HFFc6 (cell line): ENCODE results near the gene APBB2. TPM values are rescaled to one million over a fixed set of nuclear protein-coding genes. Genes with fewer than 3 reads are reported as not detected.

Experiments used
- DNase-seq: peaks from one replicate; pipeline ENCODE4 v3.0.0-alpha.2; 2018
- H3K27ac Mint-ChIP-seq: 2 replicates; pipeline ENCODE4 v1.8.0; 2020; ENCODE audit warnings: mild to moderate bottlenecking, mixed read lengths
- H3K27me3 Mint-ChIP-seq: 2 replicates; pipeline ENCODE4 v1.8.0; 2021; ENCODE audit warnings: mild to moderate bottlenecking, moderate library complexity, mixed read lengths; ENCODE audit not compliant: insufficient read depth
- H3K36me3 Mint-ChIP-seq: 2 replicates; pipeline ENCODE4 v1.8.0; 2021; ENCODE audit warnings: low read depth, mixed read lengths
- H3K4me1 Mint-ChIP-seq: 2 replicates; pipeline ENCODE4 v1.8.0; 2020; ENCODE audit warnings: low read depth, mixed read lengths
- H3K4me3 Mint-ChIP-seq: 2 replicates; pipeline ENCODE4 v1.8.0; 2020; ENCODE audit warnings: mild to moderate bottlenecking, moderate library complexity, mixed read lengths
- H3K9me3 Mint-ChIP-seq: 2 replicates; pipeline ENCODE4 v1.8.0; 2020; ENCODE audit warnings: mild to moderate bottlenecking, mixed read lengths
- CTCF ChIP-seq: fragments of 200-600 bp; sonication (generic); IDR thresholded peaks from 2 replicates; pipeline ENCODE4 v1.5.0; 2021; ENCODE audit warnings: antibody characterized with exemption, mild to moderate bottlenecking
- total RNA-seq, 6 experiments: library from RNA; stranded (reverse); fragmentation: NEBNext Ultra II Directional; extraction: Animal tissue kit (Norgen Biotek cat#: 25700); gene quantifications; 2 replicates in 1 of 6; 3 replicates in 5 of 6; pipeline ENCODE4 v1.2.3, GENCODE V29; 2021

The APBB2 gene
- total RNA-seq, 6 experiments from 2014 or later = 32.4 to 45.5 (median 35.8) TPM

GRCh38 chr4:41043465-41043864 lies 170.9 kb downstream of the APBB2 start:
- DNase-seq = no peak
- Mint-ChIP-seq H3K27me3 (no peaks in the 10 kb centered on the region), H3K27ac (no peak overlapping the region), H3K36me3 (peaks cover 25% of the 10 kb centered on the region), H3K4me1 (peaks cover 6% of the 10 kb centered on the region), H3K4me3 (no peak overlapping the region), H3K9me3 (peaks cover 12% of the 10 kb centered on the region)
- TF ChIP-seq CTCF = no peak

- no peak for TF ChIP-seq CTCF
- H3K4me1 Mint-ChIP-seq = peaks cover 8% of the 10 kb centered on the region
Measured at GRCh38 chr4:41041551-41041950, 172.8 kb downstream of the APBB2 start.

DNA sequence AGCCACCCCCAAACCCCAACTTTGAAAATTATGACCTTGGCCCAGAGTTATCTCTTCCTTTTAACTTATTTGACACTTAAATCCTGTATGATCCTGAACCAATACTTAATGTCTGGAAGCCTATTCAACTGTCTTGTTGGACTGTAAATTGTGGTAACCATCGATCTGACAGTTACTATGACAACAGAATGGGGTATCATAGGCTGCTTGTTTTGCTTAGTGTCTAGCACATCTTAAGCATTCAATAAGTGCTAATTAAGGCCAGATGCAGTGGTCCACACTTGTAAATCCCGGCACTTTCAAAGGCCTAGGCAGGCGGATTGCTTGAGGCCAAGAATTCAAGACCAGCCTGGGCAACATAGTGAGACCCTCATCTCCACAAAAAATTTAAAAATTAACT lies 175.0 kb downstream of the APBB2 start:
- DNase-seq = no peak
- no peak overlapping the region for H3K4me3 Mint-ChIP-seq
- peaks cover 12% of the 10 kb centered on the region for H3K4me1 Mint-ChIP-seq
- TF ChIP-seq CTCF = no peak
- H3K27ac Mint-ChIP-seq = no peak overlapping the region
- H3K36me3 Mint-ChIP-seq = peaks cover 2% of the 10 kb centered on the region
- H3K27me3 Mint-ChIP-seq = no peaks in the 10 kb centered on the region
- H3K9me3 Mint-ChIP-seq = peaks cover under 1% of the 10 kb centered on the region; the same call in 1 of the 2 replicates

More at GRCh38 chr4:41041551-41041950, 172.8 kb downstream of the APBB2 start:
- no peaks in the 10 kb centered on the region for H3K27me3 Mint-ChIP-seq
- no peak overlapping the region for H3K4me3 Mint-ChIP-seq
- H3K27ac Mint-ChIP-seq = no peak overlapping the region
- H3K9me3 Mint-ChIP-seq = peaks cover 12% of the 10 kb centered on the region
- H3K36me3 Mint-ChIP-seq = peaks cover 16% of the 10 kb centered on the region
- no peak for DNase-seq

DNA sequence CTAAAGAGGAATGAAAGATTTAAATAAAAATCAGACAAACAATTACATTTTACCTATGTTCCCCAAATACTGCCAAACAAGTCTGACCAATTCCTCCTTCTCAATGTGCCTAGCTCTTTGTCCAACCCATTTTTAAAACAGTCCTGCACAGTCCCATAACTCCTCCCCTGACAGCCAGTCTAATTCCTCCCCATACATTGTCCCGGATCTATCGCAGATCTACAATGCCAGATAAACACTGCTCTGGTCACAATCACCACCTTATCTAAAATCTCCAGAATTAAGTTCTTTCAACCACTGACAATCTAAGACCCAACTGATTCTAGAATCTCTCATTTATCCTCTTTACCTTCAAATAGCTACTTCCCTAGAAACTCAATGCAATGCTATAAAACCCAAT lies 176.0 kb downstream of the APBB2 start:
- no peaks in the 10 kb centered on the region for H3K9me3 Mint-ChIP-seq
- no peaks in the 10 kb centered on the region for H3K36me3 Mint-ChIP-seq
- H3K27me3 Mint-ChIP-seq = no peaks in the 10 kb centered on the region; the same call in 1 of the 2 replicates
- no peak overlapping the region for H3K27ac Mint-ChIP-seq
- no peak overlapping the region for H3K4me3 Mint-ChIP-seq
- TF ChIP-seq CTCF = no peak
- H3K4me1 Mint-ChIP-seq = peaks cover 13% of the 10 kb centered on the region
- no peak for DNase-seq

- DNase-seq = no peak
- Mint-ChIP-seq H3K36me3 (peaks cover 26% of the 10 kb centered on the region), H3K27ac (peak overlapping the region; percentile 73), H3K27me3 (no peaks in the 10 kb centered on the region; the same call in 1 of the 2 replicates), H3K9me3 (peaks cover 29% of the 10 kb centered on the region), H3K4me1 (peaks cover 44% of the 10 kb centered on the region), H3K4me3 (peak overlapping the region; percentile 60)
- no peak for TF ChIP-seq CTCF
Measured at GRCh38 chr4:41029098-41029497, 185.2 kb downstream of the APBB2 start.
